Bone marrow (tissue), 2 donors: ENCODE measurements around the gene OSBPL7.

ENCODE experiments used
- DNase-seq, 2 donors: peaks; one replicate each; lab custom pipeline; 2025; lab: John Stamatoyannopoulos, UW

OSBPL7 gene

DNA sequence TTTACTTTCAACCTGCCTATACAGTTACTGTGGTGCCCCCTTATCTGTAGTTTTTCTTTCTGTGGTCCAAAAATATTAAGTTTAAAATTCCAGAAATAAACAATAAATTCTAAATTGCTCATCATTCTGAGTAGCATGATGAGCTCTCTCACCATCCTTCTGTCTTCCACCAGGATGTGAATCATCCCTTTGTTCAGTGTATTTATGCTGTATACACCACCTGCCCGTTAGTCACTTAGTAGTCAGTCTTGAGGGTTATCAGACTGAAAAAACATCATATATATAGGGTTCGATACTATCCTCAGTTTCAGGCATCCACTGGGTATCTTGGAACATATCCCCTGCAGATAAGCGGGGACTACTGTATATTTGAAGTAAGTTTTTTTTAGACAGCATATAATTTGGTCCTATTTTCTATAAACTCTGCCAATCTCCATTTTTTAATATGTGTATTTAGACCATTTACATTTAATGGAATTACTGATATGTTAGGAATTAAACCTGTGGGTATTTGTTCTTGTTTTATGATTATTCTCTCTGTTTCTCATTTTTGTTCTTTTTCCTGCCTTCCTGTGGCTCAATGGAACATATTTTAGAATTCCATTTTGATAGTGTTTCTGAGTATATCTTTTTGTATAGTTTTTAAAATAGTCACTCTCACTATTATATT lies 57.5 kb downstream of the OSBPL7 start:
- DNase-seq = no peak

DNA sequence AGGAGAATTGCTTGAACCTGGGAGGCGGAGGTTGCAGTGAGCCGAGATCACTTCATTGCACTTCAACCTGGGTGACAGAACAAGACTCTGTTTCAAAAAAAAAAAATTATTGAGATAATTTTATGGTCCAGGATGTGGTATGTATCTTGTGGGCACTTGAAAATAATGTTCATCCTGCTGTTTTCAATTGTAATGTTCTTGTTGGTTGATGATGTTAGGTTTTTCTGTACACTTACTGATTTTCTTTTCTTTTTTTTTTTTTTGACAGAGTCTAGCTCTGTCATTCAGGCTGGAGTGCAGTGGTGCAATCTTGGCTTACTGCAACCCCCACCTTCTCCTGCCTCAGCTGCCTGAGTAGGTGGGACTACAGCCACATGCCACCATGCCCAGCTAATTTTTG lies 58.9 kb downstream of the OSBPL7 start:
- DNase-seq = no peak

DNA sequence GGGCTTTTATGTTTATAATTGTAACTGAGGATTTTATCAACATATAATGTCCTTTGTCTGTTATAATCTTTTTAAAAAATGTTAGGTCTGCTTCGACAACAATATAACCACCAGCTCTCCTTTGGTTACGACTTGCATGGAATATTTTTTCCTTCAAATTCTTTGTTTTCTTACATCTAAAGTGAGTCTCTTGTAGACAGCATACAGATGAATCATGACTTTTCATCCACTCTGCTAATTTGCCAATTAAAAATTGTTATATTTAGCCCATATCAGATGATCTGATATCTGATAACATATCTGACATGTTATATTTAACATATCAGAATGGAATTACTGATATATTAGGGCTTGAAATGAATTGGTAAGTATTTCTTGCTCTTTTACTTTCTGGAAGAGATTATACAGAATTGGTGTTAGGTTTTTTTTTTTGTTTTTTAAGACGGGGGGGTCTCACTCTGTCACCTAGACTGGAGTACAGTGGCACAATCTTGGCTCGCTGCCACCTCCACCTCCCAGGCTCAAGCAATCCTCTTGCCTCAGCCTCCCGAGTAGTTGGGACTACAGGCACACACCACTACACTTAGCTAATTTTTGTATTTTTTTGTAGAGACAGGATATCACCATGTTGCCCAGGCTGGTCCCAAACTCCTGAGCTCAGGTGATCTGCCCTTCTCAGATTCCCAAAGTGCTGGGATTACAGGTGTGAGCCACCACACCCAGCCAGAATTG lies 61.0 kb downstream of the OSBPL7 start:
- no peak for DNase-seq

DNA sequence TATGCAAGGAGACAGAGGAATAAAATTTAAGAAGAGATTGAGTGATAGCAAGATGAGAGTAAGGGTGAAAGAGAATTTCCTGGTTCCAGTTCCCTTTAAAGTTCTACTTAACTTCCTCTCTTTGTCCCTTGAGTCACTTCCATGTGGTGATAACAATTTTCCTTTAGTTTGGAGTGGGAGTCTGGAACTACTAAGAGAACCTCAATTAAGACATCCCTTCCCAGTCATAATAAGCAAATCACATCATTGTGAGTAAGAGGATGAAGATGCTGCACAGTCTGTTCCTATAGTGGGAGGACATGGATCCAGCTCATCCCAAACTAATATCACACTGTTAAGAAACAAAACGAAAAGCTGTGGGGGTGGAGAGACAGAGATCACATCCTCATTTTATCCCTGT lies 64.2 kb downstream of the OSBPL7 start:
- DNase-seq = no peak
